Endothelial cell of umbilical vein (primary cell): ENCODE results near the gene HOXC13. TPM values are rescaled to one million over a fixed set of nuclear protein-coding genes. Genes with fewer than 3 reads are reported as not detected.
A peak's percentile ranks its signal among the peaks of the same experiment; 100 is the strongest.

Source experiments
- BruUV-seq: library from RNA; stranded (reverse); fragments of 400-500 nt; replicated peaks from 2 replicates; lab custom pipeline; 2021; lab: Mats Ljungman, UMichigan
- CTCF ChIA-PET: fragments of 300-600, 350-600 bp; sonication (Branson Sonifier 250); formaldehyde crosslinking; loops from one replicate; lab custom pipeline; 2021; ENCODE audit warnings: antibody characterized with exemption, inconsistent platforms; lab: Charles Lee
- POLR2A ChIA-PET: fragments of 300-600, 350-600 bp; sonication (Branson Sonifier 250); formaldehyde crosslinking; loops from one replicate; lab custom pipeline; 2021; ENCODE audit warnings: antibody characterized with exemption, inconsistent platforms; lab: Charles Lee
- DNase-seq: peaks from one replicate; pipeline ENCODE4 v3.0.0-alpha.2; 2011; ENCODE audit warnings: low read depth, low spot score
- FAIRE-seq: peaks from 2 replicates; lab custom pipeline; 2011; peaks lifted over from hg19 to GRCh38; lab: Jason Lieb, UNC
- H2AFZ ChIP-seq: 2 replicates; pipeline ENCODE4 v1.6.0; 2012; ENCODE audit warnings: low read depth, low read length, control low read depth, inconsistent platforms
- H3K27ac ChIP-seq: 2 replicates; pipeline ENCODE4 v1.5.1; 2011; ENCODE audit warnings: low read depth, mild to moderate bottlenecking, control low read depth, low read length, moderate library complexity; ENCODE audit not compliant: insufficient read depth
- H3K27me3 ChIP-seq, 2 experiments: 2 replicates each; pipeline versions ENCODE4 v1.6.0 to v1.6.1; 2011; ENCODE audit warnings: low read length in 2 of 2, mixed read lengths in 1 of 2; ENCODE audit not compliant: control insufficient read depth in 2 of 2, insufficient read depth in 2 of 2
- H3K36me3 ChIP-seq, 2 experiments: 2 replicates in 1 of 2; 3 replicates in 1 of 2; pipeline ENCODE4 v1.5.1; 2011; ENCODE audit warnings: low read length in 2 of 2, mild to moderate bottlenecking in 1 of 2, moderate library complexity in 1 of 2; ENCODE audit not compliant: control insufficient read depth in 2 of 2, insufficient read depth in 2 of 2; ENCODE audit errors: extremely low read depth in 1 of 2
- H3K4me1 ChIP-seq: 3 replicates; pipeline ENCODE4 v1.5.1; 2011; ENCODE audit warnings: mild to moderate bottlenecking, low read length; ENCODE audit not compliant: control insufficient read depth, insufficient read depth; ENCODE audit errors: extremely low read depth
- H3K4me2 ChIP-seq: 2 replicates; pipeline ENCODE4 v1.6.1; 2011; ENCODE audit warnings: low read length, control low read depth, mixed read lengths; ENCODE audit not compliant: insufficient read depth
- H3K4me3 ChIP-seq, 3 experiments: fragments of 200-600 bp in 1 of 3; sonication (generic), shearing (Covaris generic) in 1 of 3; replicated peaks in 1 of 3; 2 replicates each; pipeline ENCODE4 v1.5.1; 2011 to 2016; ENCODE audit warnings: control low read depth in 3 of 3, low read length in 3 of 3, mild to moderate bottlenecking in 2 of 3, inconsistent platforms in 1 of 3, low read depth in 1 of 3, moderate library complexity in 1 of 3; ENCODE audit not compliant: insufficient read depth in 1 of 3
- H3K79me2 ChIP-seq: 2 replicates; pipeline ENCODE4 v1.6.0; 2012; ENCODE audit warnings: low read length, inconsistent platforms; ENCODE audit not compliant: control insufficient read depth, insufficient read depth
- H3K9ac ChIP-seq: replicated peaks from 2 replicates; pipeline ENCODE3; 2011; ENCODE audit warnings: low read length, control low read depth; ENCODE audit not compliant: insufficient read depth; ENCODE audit errors: extremely low read depth
- H3K9me1 ChIP-seq: replicated peaks from 3 replicates; pipeline ENCODE4 v1.6.0; 2011; ENCODE audit warnings: mild to moderate bottlenecking, low read length; ENCODE audit not compliant: control insufficient read depth, insufficient read depth; ENCODE audit errors: extremely low read depth
- H3K9me3 ChIP-seq: replicated peaks from 2 replicates; pipeline ENCODE4 v1.5.1; 2012; ENCODE audit warnings: low read length, inconsistent platforms; ENCODE audit not compliant: control insufficient read depth, insufficient read depth
- H4K20me1 ChIP-seq: replicated peaks from 2 replicates; pipeline ENCODE3; 2011; ENCODE audit warnings: mild to moderate bottlenecking, low read length; ENCODE audit not compliant: control insufficient read depth, insufficient read depth; ENCODE audit errors: extremely low read depth
- EZH2 ChIP-seq: IDR thresholded peaks from 2 replicates; pipeline ENCODE4 v1.6.1; 2012; ENCODE audit warnings: borderline replicate concordance, low read depth, mild to moderate bottlenecking, moderate library complexity, low read length, inconsistent platforms; ENCODE audit not compliant: severe bottlenecking
- GATA2 ChIP-seq: IDR thresholded peaks from 2 replicates; pipeline ENCODE4 v1.7.0; 2011; ENCODE audit warnings: low read depth, mild to moderate bottlenecking, moderate library complexity, mixed read lengths, low read length; ENCODE audit not compliant: insufficient read length, insufficient read depth
- MYC ChIP-seq: IDR thresholded peaks from one replicate; pipeline ENCODE4 v1.6.1; 2011; ENCODE audit warnings: mild to moderate bottlenecking, low read depth, low read length
- POLR2A ChIP-seq: IDR thresholded peaks from 2 replicates; pipeline ENCODE4 v1.6.1; 2012; ENCODE audit warnings: low read depth, mild to moderate bottlenecking, control low read depth, low read length
- POLR2AphosphoS5 ChIP-seq: IDR thresholded peaks from 2 replicates; pipeline ENCODE4 v1.6.1; 2012; ENCODE audit warnings: low read depth, mild to moderate bottlenecking, control low read depth, low read length, moderate library complexity; ENCODE audit not compliant: insufficient read depth
- dilution Hi-C: fragments of 300-500 bp; cut with MboI; formaldehyde crosslinking; loops from one replicate; pipeline ENCODE4 v1.15.0; 2019; ENCODE audit warnings: low sequenced_read_pairs; ENCODE audit not compliant: extremely low pct_ligation_motif_present
- intact Hi-C: fragments of 100-400 bp; cut with micrococcal nuclease; formaldehyde crosslinking; loops from one replicate; pipeline ENCODE4 v1.10.0; 2022
- polyA plus RNA-seq, 4 experiments: library from polyadenylated mRNA; depleted of rRNA in 3 of 4; stranded (reverse) in 3 of 4; unstranded in 1 of 4; fragments of >200 nt; gene quantifications; 2 replicates each; pipeline versions ENCODE4 v1.2.1 to v1.2.3, GENCODE V29; 2011 to 2012; ENCODE audit warnings: missing spikeins in 1 of 4
- total RNA-seq: library from RNA; stranded (reverse); gene quantifications from 2 replicates; pipeline ENCODE4 v1.2.3, GENCODE V29; 2021
- TF ChIP-seq, protein P1 (sequence below), 2 donors: IDR thresholded peaks; 1 replicate in 1 of 2; 2 replicates in 1 of 2; pipeline ENCODE4 v1.5.1; 2011; ENCODE audit warnings: low read length in 2 of 2, mild to moderate bottlenecking in 2 of 2, moderate library complexity in 2 of 2, control low read depth in 1 of 2, inconsistent platforms in 1 of 2, low read depth in 1 of 2; ENCODE audit not compliant: insufficient read depth in 1 of 2; ENCODE audit errors: extremely low read depth in 1 of 2
- TF ChIP-seq, protein P2 (sequence below): IDR thresholded peaks from 2 replicates; pipeline ENCODE4 v1.6.1; 2011; ENCODE audit not compliant: insufficient read depth, insufficient read length

Gene HOXC13
- total and polyA plus RNA-seq, 2 donors (not counting 3 experiments of a cell fraction or from before 2014, with no cell fraction given) = not detected

DNA sequence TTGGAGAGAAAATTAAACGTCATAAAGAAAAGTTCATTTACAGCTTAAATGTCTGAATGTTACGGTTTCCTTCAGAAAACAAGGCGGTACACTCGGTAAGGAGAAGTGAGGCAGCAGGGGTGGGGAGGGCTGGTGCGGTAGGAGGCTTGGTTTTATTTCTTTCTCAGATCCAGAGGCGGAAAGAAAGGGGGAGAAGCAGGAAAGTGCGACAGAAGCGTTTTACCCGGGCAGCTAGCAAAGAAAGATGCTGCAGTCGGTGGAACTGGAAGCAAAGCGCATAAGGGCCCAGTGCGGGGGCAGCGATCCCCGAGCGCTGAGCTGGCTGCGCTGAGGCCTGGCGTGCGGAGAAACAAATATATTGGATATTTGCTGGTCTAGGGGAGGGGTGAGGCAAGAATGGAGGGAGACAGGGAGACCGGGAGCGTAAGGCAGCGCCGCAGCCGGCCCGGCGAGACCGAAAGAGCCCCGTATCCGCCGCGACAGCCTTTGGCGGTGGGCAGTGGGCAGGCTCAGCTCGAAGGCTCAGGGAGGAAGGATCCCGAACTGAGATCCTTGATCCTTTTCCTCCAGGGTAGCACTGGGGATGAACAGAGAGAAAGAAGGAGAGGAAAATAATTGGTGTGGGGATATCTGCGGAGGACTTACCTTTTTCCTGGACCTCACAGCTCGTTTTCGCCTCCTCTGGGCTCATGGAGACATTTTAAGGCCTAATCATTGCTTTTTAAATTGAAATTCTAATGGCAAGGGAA is 27.9 kb downstream of the HOXC13 start:
- no peak for FAIRE-seq
- POLR2A ChIA-PET = no interaction called here
- H3K4me3 ChIP-seq = no peak overlapping the region

DNA sequence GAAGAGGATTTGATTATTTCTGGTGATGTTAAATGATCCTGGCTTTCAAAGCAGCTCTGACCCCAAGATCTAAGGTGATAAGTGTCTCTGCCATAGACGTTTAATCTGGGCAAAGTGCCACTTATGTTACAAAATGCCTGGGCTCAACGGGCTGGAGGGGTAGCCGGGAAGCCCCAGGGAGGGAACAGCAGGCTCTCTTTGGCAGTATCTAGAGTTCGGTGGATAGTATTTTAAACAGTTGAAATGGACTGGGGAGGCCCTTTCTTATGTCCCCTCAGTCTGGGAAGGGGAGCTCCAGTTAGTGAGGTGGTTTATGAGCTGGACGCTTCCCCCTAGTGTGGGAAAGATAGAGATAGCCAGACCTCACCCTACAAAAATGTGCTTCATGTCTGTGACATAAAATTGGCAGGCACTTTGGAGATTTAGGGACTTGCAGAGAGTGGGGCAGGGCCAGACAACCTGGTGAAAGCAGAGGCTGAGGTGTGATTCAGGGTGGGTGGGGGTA is 28.8 kb downstream of the HOXC13 start:
- peaks cover 96 to 100% of the 10 kb centered on the region in 2 experiments for H3K27me3 ChIP-seq
- H3K79me2 ChIP-seq = no peaks in the 10 kb centered on the region
- no peak overlapping the region for H3K4me2 ChIP-seq
- no peak overlapping the region for H3K27ac ChIP-seq
- H3K9me1 ChIP-seq = no peaks in the 10 kb centered on the region
- H3K4me3 ChIP-seq = no peak overlapping the region
- CTCF ChIA-PET = no interaction called here
- no peaks in the 10 kb centered on the region for H3K9me3 ChIP-seq
- DNase-seq (no peak), FAIRE-seq (no peak)
- no peaks in the 10 kb centered on the region for H3K4me1 ChIP-seq
- no peak overlapping the region for H3K9ac ChIP-seq
- intact Hi-C loops = no loop called here
- no peaks in the 10 kb centered on the region for H3K36me3 ChIP-seq
- TF ChIP-seq, protein P1, sequence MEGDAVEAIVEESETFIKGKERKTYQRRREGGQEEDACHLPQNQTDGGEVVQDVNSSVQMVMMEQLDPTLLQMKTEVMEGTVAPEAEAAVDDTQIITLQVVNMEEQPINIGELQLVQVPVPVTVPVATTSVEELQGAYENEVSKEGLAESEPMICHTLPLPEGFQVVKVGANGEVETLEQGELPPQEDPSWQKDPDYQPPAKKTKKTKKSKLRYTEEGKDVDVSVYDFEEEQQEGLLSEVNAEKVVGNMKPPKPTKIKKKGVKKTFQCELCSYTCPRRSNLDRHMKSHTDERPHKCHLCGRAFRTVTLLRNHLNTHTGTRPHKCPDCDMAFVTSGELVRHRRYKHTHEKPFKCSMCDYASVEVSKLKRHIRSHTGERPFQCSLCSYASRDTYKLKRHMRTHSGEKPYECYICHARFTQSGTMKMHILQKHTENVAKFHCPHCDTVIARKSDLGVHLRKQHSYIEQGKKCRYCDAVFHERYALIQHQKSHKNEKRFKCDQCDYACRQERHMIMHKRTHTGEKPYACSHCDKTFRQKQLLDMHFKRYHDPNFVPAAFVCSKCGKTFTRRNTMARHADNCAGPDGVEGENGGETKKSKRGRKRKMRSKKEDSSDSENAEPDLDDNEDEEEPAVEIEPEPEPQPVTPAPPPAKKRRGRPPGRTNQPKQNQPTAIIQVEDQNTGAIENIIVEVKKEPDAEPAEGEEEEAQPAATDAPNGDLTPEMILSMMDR (IDR thresholded peaks at IDR 0.05; ENCODE audit: extremely low read depth in 1 of 2, insufficient read depth in 1 of 2, low read depth in 1 of 2, low read length in 2 of 2) = no peak
- TF ChIP-seq, protein P2, sequence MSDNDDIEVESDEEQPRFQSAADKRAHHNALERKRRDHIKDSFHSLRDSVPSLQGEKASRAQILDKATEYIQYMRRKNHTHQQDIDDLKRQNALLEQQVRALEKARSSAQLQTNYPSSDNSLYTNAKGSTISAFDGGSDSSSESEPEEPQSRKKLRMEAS = no peak
- TF ChIP-seq MYC = no peak
- no peak for TF ChIP-seq POLR2A
- TF ChIP-seq GATA2 = no peak
- no peak for TF ChIP-seq EZH2
- TF ChIP-seq POLR2AphosphoS5 = no peak
- BruUV-seq = no TSS peak
- POLR2A ChIA-PET = no interaction called here
- H2AFZ ChIP-seq = no peak overlapping the region
- dilution Hi-C loops = no loop called here
- H4K20me1 ChIP-seq = no peaks in the 10 kb centered on the region

More for the DNA sequence above, 27.9 kb downstream of the HOXC13 start:
- no peak overlapping the region for H3K9ac ChIP-seq
- H3K36me3 ChIP-seq = no peaks in the 10 kb centered on the region
- no peak overlapping the region for H2AFZ ChIP-seq
- H3K27ac ChIP-seq = no peak overlapping the region
- DNase-seq = no peak
- dilution Hi-C loops = no loop called here
- intact Hi-C loops = no loop called here
- H3K27me3 ChIP-seq = peaks cover 94 to 100% of the 10 kb centered on the region in 2 experiments
- no peaks in the 10 kb centered on the region for H4K20me1 ChIP-seq
- BruUV-seq = no TSS peak
- peak; percentile 100 for TF ChIP-seq EZH2
- no peak for TF ChIP-seq POLR2A
- no peaks in the 10 kb centered on the region for H3K4me1 ChIP-seq
- no peaks in the 10 kb centered on the region for H3K79me2 ChIP-seq
- no peak overlapping the region for H3K4me2 ChIP-seq
- CTCF ChIA-PET = interaction anchor here (0.6 kb wide), 2 partner anchors 39 to 694 kb away, joined by 3 read pairs; no protein-coding TSS in a partner anchor
- no peaks in the 10 kb centered on the region for H3K9me1 ChIP-seq
- no peaks in the 10 kb centered on the region for H3K9me3 ChIP-seq
